PC-3 (cell line): ENCODE measurements around the gene CELF2. TPM values are rescaled to one million over a fixed set of nuclear protein-coding genes. Genes with fewer than 3 reads are reported as not detected.

Source experiments
- ATAC-seq: fragments of 200-7000 bp; cut with Tn5 transposase; 2 replicates; pipeline ENCODE4 v1.9.1; 2020; ENCODE audit warnings: mild to moderate bottlenecking, moderate library complexity
- BruUV-seq: library from RNA; stranded (reverse); fragments of 400-500 nt; replicated peaks from 2 replicates; lab custom pipeline; 2021; lab: Mats Ljungman, UMichigan
- CTCF ChIA-PET: fragments of 300-600 bp; sonication (Branson Sonifier 250); formaldehyde crosslinking; loops from one replicate; lab custom pipeline; 2022; ENCODE audit warnings: antibody characterized with exemption; lab: Charles Lee
- POLR2A ChIA-PET: fragments of 300-600 bp; sonication (Branson Sonifier 250); formaldehyde crosslinking; loops from one replicate; lab custom pipeline; 2022; ENCODE audit warnings: antibody characterized with exemption; ENCODE audit not compliant: unreplicated experiment; lab: Charles Lee
- DNase-seq: peaks from one replicate; pipeline ENCODE4 v3.0.0-alpha.2; 2015
- H2AFZ ChIP-seq: fragments of 300-600 bp; sonication (generic); 2 replicates; pipeline ENCODE4 v1.6.0; 2016; ENCODE audit warnings: antibody characterized with exemption, low read length
- H3F3A ChIP-seq: fragments of 300-600 bp; sonication (generic); one replicate; pipeline ENCODE4 v1.6.0; 2017; ENCODE audit warnings: antibody characterized with exemption, low read length, control low read depth, mild to moderate bottlenecking; ENCODE audit not compliant: unreplicated experiment
- H3K27ac ChIP-seq: fragments of 300-600 bp; sonication (generic); 2 replicates; pipeline ENCODE4 v1.5.1; 2016; ENCODE audit warnings: mild to moderate bottlenecking, low read length
- H3K27me3 ChIP-seq: fragments of 300-600 bp; sonication (generic); 2 replicates; pipeline ENCODE4 v1.6.1; 2016; ENCODE audit warnings: low read length, mixed read lengths
- H3K36me3 ChIP-seq: fragments of 300-600 bp; sonication (generic); 2 replicates; pipeline ENCODE4 v1.6.1; 2016; ENCODE audit warnings: low read depth, mixed run types, low read length, mixed read lengths
- H3K4me1 ChIP-seq: fragments of 300-600 bp; sonication (generic); 2 replicates; pipeline ENCODE4 v1.5.1; 2016; ENCODE audit warnings: low read length; ENCODE audit not compliant: insufficient read depth
- H3K4me2 ChIP-seq: fragments of 300-600 bp; sonication (generic); 2 replicates; pipeline ENCODE4 v1.6.0; 2016; ENCODE audit warnings: low read length
- H3K4me3 ChIP-seq: fragments of 300-600 bp; sonication (generic); 2 replicates; pipeline ENCODE4 v1.5.1; 2016; ENCODE audit warnings: mild to moderate bottlenecking, low read length, mixed read lengths
- H3K79me2 ChIP-seq: fragments of 300-600 bp; sonication (generic); 2 replicates; pipeline ENCODE4 v1.6.1; 2017; ENCODE audit warnings: low read length, mixed read lengths
- H3K9ac ChIP-seq: fragments of 300-600 bp; sonication (generic); 2 replicates; pipeline ENCODE4 v1.6.0; 2016; ENCODE audit warnings: mild to moderate bottlenecking, low read length
- H3K9me2 ChIP-seq: fragments of 300-600 bp; sonication (generic); replicated peaks from 2 replicates; pipeline ENCODE4 v1.6.1; 2016; ENCODE audit warnings: mixed run types, low read length, mixed read lengths
- H3K9me3 ChIP-seq: fragments of 300-600 bp; sonication (generic); 2 replicates; pipeline ENCODE4 v1.6.1; 2016; ENCODE audit warnings: low read length, mixed read lengths
- H4K20me1 ChIP-seq: fragments of 300-600 bp; sonication (generic); 2 replicates; pipeline ENCODE4 v1.6.1; 2016; ENCODE audit warnings: low read length, mixed read lengths
- CTCF ChIP-seq: fragments of 300-600 bp; sonication (generic); conservative IDR thresholded peaks from 2 replicates; pipeline ENCODE4 v1.5.1; 2017; ENCODE audit warnings: antibody characterized with exemption, low read depth, mild to moderate bottlenecking, low read length
- EZH2 ChIP-seq: fragments of 300-600 bp; sonication (generic); IDR thresholded peaks from one replicate; pipeline ENCODE4 v1.6.1; 2017; ENCODE audit warnings: antibody characterized with exemption, mild to moderate bottlenecking, low read length; ENCODE audit not compliant: unreplicated experiment
- EZH2phosphoT487 ChIP-seq: fragments of 300-600 bp; sonication (generic); IDR thresholded peaks from 2 replicates; pipeline ENCODE4 v1.6.1; 2018; ENCODE audit warnings: mild to moderate bottlenecking, antibody characterized with exemption, low read length, borderline replicate concordance
- intact Hi-C: fragments of 100-400 bp; cut with micrococcal nuclease; formaldehyde crosslinking; loops from 2 replicates; pipeline ENCODE4 v1.9.0; 2023
- total RNA-seq: library from RNA; depleted of rRNA; stranded (reverse); fragments of >200 nt; gene quantifications from 2 replicates; pipeline ENCODE4 v1.2.3, GENCODE V29; 2014

Gene CELF2
- total RNA-seq, 1 experiment from 2014 or later = not detected

GRCh38 chr10:11367505-11367904, 349.8 kb downstream of the CELF2 start:
- H3K4me3 ChIP-seq = no peak overlapping the region
- no peaks in the 10 kb centered on the region for H3F3A ChIP-seq
- H3K27ac ChIP-seq = no peak overlapping the region
- TF ChIP-seq CTCF (no peak), EZH2phosphoT487 (no peak), EZH2 (no peak)
- ChIA-PET POLR2A (no interaction called here), CTCF (no interaction called here)
- no peaks in the 10 kb centered on the region for H3K79me2 ChIP-seq
- intact Hi-C loops = no loop called here
- H4K20me1 ChIP-seq = no peaks in the 10 kb centered on the region
- BruUV-seq = no TSS peak
- H3K36me3 ChIP-seq = no peaks in the 10 kb centered on the region
- no peak for ATAC-seq
- no peak for DNase-seq
- no peak overlapping the region for H2AFZ ChIP-seq
- H3K9me3 ChIP-seq = no peaks in the 10 kb centered on the region
- no peaks in the 10 kb centered on the region for H3K4me1 ChIP-seq
- H3K9me2 ChIP-seq = no peaks in the 10 kb centered on the region
- no peaks in the 10 kb centered on the region for H3K27me3 ChIP-seq
- no peak overlapping the region for H3K9ac ChIP-seq
- no peak overlapping the region for H3K4me2 ChIP-seq

- Histone ChIP-seq H3K9me3 (no peaks in the 10 kb centered on the region), H3K27me3 (no peaks in the 10 kb centered on the region), H3K36me3 (no peaks in the 10 kb centered on the region), H3K4me1 (no peaks in the 10 kb centered on the region), H2AFZ (no peak overlapping the region), H3K9me2 (no peaks in the 10 kb centered on the region), H3F3A (no peaks in the 10 kb centered on the region), H3K79me2 (no peaks in the 10 kb centered on the region), H3K27ac (no peak overlapping the region), H3K9ac (no peak overlapping the region), H4K20me1 (no peaks in the 10 kb centered on the region), H3K4me2 (no peak overlapping the region), H3K4me3 (no peak overlapping the region)
- intact Hi-C loops = no loop called here
- no peak for TF ChIP-seq CTCF
- TF ChIP-seq EZH2 = no peak
- TF ChIP-seq EZH2phosphoT487 = no peak
- ChIA-PET POLR2A (no interaction called here), CTCF (no interaction called here)
- BruUV-seq = no TSS peak
- ATAC-seq (no peak), DNase-seq (no peak)
Observed at GRCh38 chr10:11373717-11374171, 356.1 kb downstream of the CELF2 start.

- H4K20me1 ChIP-seq = no peaks in the 10 kb centered on the region
- H3K4me2 ChIP-seq = no peak overlapping the region
- no peak overlapping the region for H2AFZ ChIP-seq
- no peak overlapping the region for H3K4me3 ChIP-seq
- H3K79me2 ChIP-seq = no peaks in the 10 kb centered on the region
- TF ChIP-seq EZH2 (no peak), CTCF (no peak), EZH2phosphoT487 (no peak)
- ChIA-PET CTCF (no interaction called here), POLR2A (no interaction called here)
- no TSS peak for BruUV-seq
- no peaks in the 10 kb centered on the region for H3K36me3 ChIP-seq
- no peak overlapping the region for H3K27ac ChIP-seq
- intact Hi-C loops = no loop called here
- no peaks in the 10 kb centered on the region for H3K27me3 ChIP-seq
- no peaks in the 10 kb centered on the region for H3K4me1 ChIP-seq
- no peaks in the 10 kb centered on the region for H3K9me3 ChIP-seq
- H3F3A ChIP-seq = no peaks in the 10 kb centered on the region
- no peaks in the 10 kb centered on the region for H3K9me2 ChIP-seq
- DNase-seq = no peak
- no peak for ATAC-seq
- H3K9ac ChIP-seq = no peak overlapping the region
Observed at GRCh38 chr10:11377267-11377666, 359.6 kb downstream of the CELF2 start.
